ENCODE data around the gene TSLP.

Gene TSLP

GRCh38 chr5:111099058-111099778, 27.7 kb downstream of the TSLP start:
- no peak for DNase-seq

- no peak for DNase-seq
Observed at GRCh38 chr5:111106320-111106948, 34.9 kb downstream of the TSLP start.

GRCh38 chr5:111107371-111107770, 35.9 kb downstream of the TSLP start:
- DNase-seq = no peak

- no peak for DNase-seq
Observed at GRCh38 chr5:111111956-111112355, 40.4 kb downstream of the TSLP start.

- DNase-seq = no peak
Observed at GRCh38 chr5:111113678-111114077, 42.2 kb downstream of the TSLP start.

- DNase-seq = no peak
Observed at GRCh38 chr5:111115229-111115628, 43.7 kb downstream of the TSLP start.

GRCh38 chr5:111116550-111116949, 45.0 kb downstream of the TSLP start:
- no peak for DNase-seq

GRCh38 chr5:111117136-111117535, 45.6 kb downstream of the TSLP start:
- DNase-seq = no peak

- no peak for DNase-seq
Observed at GRCh38 chr5:111119221-111119620, 47.7 kb downstream of the TSLP start.

- no peak for DNase-seq
Observed at GRCh38 chr5:111119856-111120255, 48.3 kb downstream of the TSLP start.

GRCh38 chr5:111120911-111121310, 49.4 kb downstream of the TSLP start:
- DNase-seq = no peak

- no peak for DNase-seq
Observed at GRCh38 chr5:111121926-111122325, 50.4 kb downstream of the TSLP start.

GRCh38 chr5:111122398-111122797, 50.9 kb downstream of the TSLP start:
- no peak for DNase-seq

GRCh38 chr5:111124793-111125192, 53.3 kb downstream of the TSLP start:
- DNase-seq = no peak

- DNase-seq = no peak
Observed at GRCh38 chr5:111126896-111127295, 55.4 kb downstream of the TSLP start.
